Adrenal gland (tissue), 12 donors: ENCODE data around the gene SLC25A41. TPM values are rescaled to one million over a fixed set of nuclear protein-coding genes. Genes with fewer than 3 reads are reported as not detected.

Source experiments
- DNase-seq, 7 donors: peaks; one replicate each; pipeline ENCODE4 v3.0.0-alpha.2; 2019 to 2020
- H3K27ac ChIP-seq, 5 donors: fragments of 200-600 bp; sonication (generic) in 4 of 5; 1 replicate in 3 of 5; 2 replicates in 2 of 5; pipeline versions ENCODE4 v1.5.1 to v1.8.0; 2016 to 2020; ENCODE audit warnings: mild to moderate bottlenecking in 1 of 5
- H3K27me3 ChIP-seq: fragments of 200-600 bp; 2 replicates; pipeline ENCODE4 v1.8.0; 2021
- H3K36me3 ChIP-seq, 2 donors: fragments of 200-600 bp; replicated peaks in 1 of 2; 1 replicate in 1 of 2; 2 replicates in 1 of 2; pipeline versions ENCODE4 v1.5.1 to v1.8.0; 2018 to 2022
- H3K4me1 ChIP-seq, 2 donors: fragments of 200-600 bp; replicated peaks in 1 of 2; 1 replicate in 1 of 2; 2 replicates in 1 of 2; pipeline versions ENCODE4 v1.5.1 to v1.8.0; 2018 to 2021
- H3K4me3 ChIP-seq, 4 donors: fragments of 200-600 bp; sonication (generic) in 3 of 4; one replicate each; pipeline ENCODE4 v1.5.1; 2016 to 2018
- H3K9me3 ChIP-seq, 3 donors: fragments of 200-600 bp; sonication (generic) in 1 of 3; replicated peaks in 1 of 3; 1 replicate in 2 of 3; 2 replicates in 1 of 3; pipeline versions ENCODE4 v1.5.1 to v1.8.0; 2016 to 2021
- CTCF ChIP-seq, 6 experiments: fragments of 450-650 bp in 4 of 6; fragments of 200-600 bp in 2 of 6; sonication (generic) in 1 of 6; IDR thresholded peaks; 1 replicate in 5 of 6; 2 replicates in 1 of 6; pipeline versions ENCODE4 v1.5.1 to v1.8.0; 2016 to 2021; ENCODE audit warnings: antibody characterized with exemption in 6 of 6, mild to moderate bottlenecking in 2 of 6, moderate library complexity in 1 of 6
- POLR2A ChIP-seq, 2 donors: fragments of 450-650 bp; IDR thresholded peaks; one replicate each; pipeline ENCODE4 v1.6.1; 2017; ENCODE audit warnings: antibody characterized with exemption in 2 of 2, mild to moderate bottlenecking in 2 of 2, moderate library complexity in 1 of 2
- WGBS, 4 donors: extraction: QIAGEN DNeasy Blood & Tissue Kit in 2 of 4; methylation state at CpG; one replicate each; pipeline versions ENCODE4 v1.1.5 to v1.1.7; 2013 to 2017; 5-methylcytosine and 5-hydroxymethylcytosine counted together
- intact Hi-C, 2 donors: fragments of 100-400 bp; cut with DNase I; formaldehyde crosslinking; loops; one replicate each; pipeline versions ENCODE4 v1.14.1 to v1.15.0; 2022 to 2023
- polyA plus RNA-seq, 3 donors: library from polyadenylated mRNA; stranded (reverse); fragments of 200-250 nt in 2 of 3; fragments of 350-450 nt in 1 of 3; fragmentation: Illumina TruSeq in 1 of 3; extraction: RNeasy Lipid Tissue Mini Kit (QIAGEN cat#74804) in 1 of 3; gene quantifications; one replicate each; pipeline ENCODE4 v1.2.3, GENCODE V29; 2013 to 2014
- total RNA-seq, 9 donors: library from RNA; depleted of rRNA in 4 of 9; stranded (reverse); fragments of >200 nt in 4 of 9; fragments of 120-200 nt in 1 of 9; fragmentation: NEBNext Ultra II Directional in 1 of 9; extraction: Animal tissue kit (Norgen Biotek cat#: 25700) in 1 of 9; gene quantifications; one replicate each; pipeline versions ENCODE4 v1.1.0 to v1.2.4, GENCODE V29; 2013 to 2023
- donor health status: healthy with polysubstance abuse.
- donor health status: Bipolar disorder and iron deficiency.
- donor health status: DM: yes; HTN: yes; CAD: no.
- donor health status: DM: no; HTN: no; CAD: no.
- donor health status: DM: no; HTN: no; CAD: no.
- donor health status: DM: yes; HTN: yes; CAD: no.

Gene SLC25A41
- total and polyA plus RNA-seq, 12 donors = 0.18 to 1.4 (median 0.38) TPM; not detected in 6

DNA sequence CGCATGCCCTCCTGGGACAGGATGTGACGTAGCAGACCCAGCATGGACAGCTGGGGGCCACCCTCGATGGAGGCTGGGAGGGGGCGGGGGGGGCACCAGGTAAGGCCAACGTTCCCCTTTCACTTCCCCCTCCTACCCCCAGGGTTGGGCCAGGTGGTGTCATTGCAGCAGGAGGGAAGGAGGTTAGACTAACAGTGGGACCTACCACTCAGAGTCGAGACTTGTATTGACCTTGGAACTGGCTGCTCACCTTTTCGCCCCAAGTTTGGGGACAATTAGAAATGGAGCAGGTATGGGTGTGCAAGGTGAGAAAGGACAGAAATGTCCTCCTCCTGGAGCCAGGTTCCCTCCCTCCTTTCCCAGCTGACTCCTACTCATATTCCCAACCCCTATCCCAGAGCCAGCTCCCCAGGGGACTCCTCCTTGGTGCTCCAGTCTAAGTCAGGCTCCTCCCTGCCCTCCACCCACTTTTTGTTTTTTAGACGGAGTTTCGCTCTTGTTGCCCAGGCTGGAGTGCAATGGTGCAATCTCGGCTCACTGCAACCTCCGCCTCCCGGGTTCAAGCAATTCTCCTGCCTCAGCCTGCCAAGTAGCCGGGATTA, 8.6 kb upstream of the SLC25A41 start:
- intact Hi-C loops = no loop called here
- no peak for TF ChIP-seq POLR2A (IDR thresholded peaks at IDR 0.05)
- no peak for TF ChIP-seq CTCF (IDR thresholded peaks at IDR 0.05)
- Histone ChIP-seq H3K4me1 (no peaks in the 10 kb centered on the region), H3K4me3 (no peak overlapping the region), H3K27me3 (no peaks in the 10 kb centered on the region), H3K36me3 (no peaks in the 10 kb centered on the region), H3K9me3 (no peaks in the 10 kb centered on the region), H3K27ac (no peak overlapping the region)
- no peak for DNase-seq
- 85 to 95% (median 88%) methylated on average over 8 to 13 of the region's 13 CpGs for WGBS, 4 donors

DNA sequence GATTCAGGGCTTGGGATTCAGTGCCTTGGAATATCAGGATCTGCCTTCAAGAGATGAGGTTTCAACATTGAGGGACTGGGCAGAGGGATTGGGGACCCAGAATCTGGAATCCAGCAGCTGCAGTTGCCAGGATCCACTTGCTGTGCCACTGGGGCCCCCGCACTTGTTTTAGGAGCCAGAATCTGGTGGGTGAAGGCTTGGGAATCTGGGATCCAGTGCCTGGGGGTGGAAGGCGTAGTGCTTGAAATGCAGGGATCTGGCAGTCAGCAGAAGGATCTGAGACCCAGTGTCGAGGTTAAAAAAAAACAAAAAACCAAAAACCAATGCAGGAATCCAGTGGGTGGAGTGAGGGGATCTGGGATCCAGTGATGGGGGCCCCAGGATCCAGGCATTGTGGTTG, 7.3 kb upstream of the SLC25A41 start:
- H3K4me1 ChIP-seq = no peaks in the 10 kb centered on the region
- no peak for DNase-seq
- WGBS, 4 donors = 88 to 91% (median 89%) methylated on average over 2 to 3 of the region's 3 CpGs
- no peaks in the 10 kb centered on the region for H3K27me3 ChIP-seq
- TF ChIP-seq CTCF (IDR thresholded peaks at IDR 0.05) = no peak
- TF ChIP-seq POLR2A (IDR thresholded peaks at IDR 0.05) = no peak
- H3K36me3 ChIP-seq = no peaks in the 10 kb centered on the region
- no peak overlapping the region for H3K27ac ChIP-seq
- no peak overlapping the region for H3K4me3 ChIP-seq
- H3K9me3 ChIP-seq = no peaks in the 10 kb centered on the region
- intact Hi-C loops = no loop called here

- intact Hi-C loops = no loop called here
- 70 to 86% (median 81%) methylated on average over 4 of the region's 4 CpGs for WGBS, 4 donors
- no peaks in the 10 kb centered on the region for H3K4me1 ChIP-seq
- no peak overlapping the region for H3K4me3 ChIP-seq
- H3K27me3 ChIP-seq = no peaks in the 10 kb centered on the region
- H3K36me3 ChIP-seq = no peaks in the 10 kb centered on the region
- H3K9me3 ChIP-seq = no peaks in the 10 kb centered on the region
- no peak overlapping the region for H3K27ac ChIP-seq
- TF ChIP-seq POLR2A (IDR thresholded peaks at IDR 0.05) (no peak), CTCF (IDR thresholded peaks at IDR 0.05) (no peak)
- no peak for DNase-seq
Measured at GRCh38 chr19:6439743-6440142, 6.2 kb upstream of the SLC25A41 start.

DNA sequence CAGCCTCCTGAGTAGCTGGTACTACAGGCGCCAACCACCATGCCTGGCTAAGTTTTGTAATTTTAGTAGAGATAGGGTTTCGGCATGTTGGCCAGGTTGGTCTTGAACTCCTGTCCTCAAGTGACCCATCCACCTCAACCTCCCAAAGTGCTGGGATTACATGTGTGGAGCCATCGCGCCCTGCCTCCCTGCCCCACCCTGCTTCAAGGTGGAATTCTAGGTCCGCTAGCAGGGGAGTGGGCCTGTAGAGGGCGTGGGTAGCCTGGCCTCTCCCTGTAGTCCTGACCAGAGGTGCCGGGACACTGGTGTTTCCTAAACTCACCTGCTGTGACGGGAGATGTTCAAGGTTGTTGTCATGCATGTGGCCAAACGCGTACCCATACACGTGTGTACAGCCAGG, 398 bp downstream of the SLC25A41 start:
- no peaks in the 10 kb centered on the region for H3K27me3 ChIP-seq
- H3K4me1 ChIP-seq = no peaks in the 10 kb centered on the region
- TF ChIP-seq POLR2A (IDR thresholded peaks at IDR 0.05) (no peak), CTCF (IDR thresholded peaks at IDR 0.05) (no peak)
- no peak overlapping the region for H3K4me3 ChIP-seq
- no peaks in the 10 kb centered on the region for H3K36me3 ChIP-seq
- no peak for DNase-seq
- H3K9me3 ChIP-seq = no peaks in the 10 kb centered on the region
- H3K27ac ChIP-seq = no peak overlapping the region
- intact Hi-C loops = no loop called here
- 86 to 96% (median 90%) methylated on average over 3 to 11 of the region's 11 CpGs for WGBS, 4 donors
